ENCODE results near the gene GJB5.

GRCh38 chr1:34803770-34804169 lies 48.9 kb downstream of the GJB5 start:
- no peak for TF ChIP-seq EZH2phosphoT487 (IDR thresholded peaks at IDR 0.05; ENCODE audit: borderline replicate concordance, low read length)
- TF ChIP-seq, protein P1, sequence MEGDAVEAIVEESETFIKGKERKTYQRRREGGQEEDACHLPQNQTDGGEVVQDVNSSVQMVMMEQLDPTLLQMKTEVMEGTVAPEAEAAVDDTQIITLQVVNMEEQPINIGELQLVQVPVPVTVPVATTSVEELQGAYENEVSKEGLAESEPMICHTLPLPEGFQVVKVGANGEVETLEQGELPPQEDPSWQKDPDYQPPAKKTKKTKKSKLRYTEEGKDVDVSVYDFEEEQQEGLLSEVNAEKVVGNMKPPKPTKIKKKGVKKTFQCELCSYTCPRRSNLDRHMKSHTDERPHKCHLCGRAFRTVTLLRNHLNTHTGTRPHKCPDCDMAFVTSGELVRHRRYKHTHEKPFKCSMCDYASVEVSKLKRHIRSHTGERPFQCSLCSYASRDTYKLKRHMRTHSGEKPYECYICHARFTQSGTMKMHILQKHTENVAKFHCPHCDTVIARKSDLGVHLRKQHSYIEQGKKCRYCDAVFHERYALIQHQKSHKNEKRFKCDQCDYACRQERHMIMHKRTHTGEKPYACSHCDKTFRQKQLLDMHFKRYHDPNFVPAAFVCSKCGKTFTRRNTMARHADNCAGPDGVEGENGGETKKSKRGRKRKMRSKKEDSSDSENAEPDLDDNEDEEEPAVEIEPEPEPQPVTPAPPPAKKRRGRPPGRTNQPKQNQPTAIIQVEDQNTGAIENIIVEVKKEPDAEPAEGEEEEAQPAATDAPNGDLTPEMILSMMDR (IDR thresholded peaks at IDR 0.05; ENCODE audit: low read depth, low read length, poor library complexity, severe bottlenecking), result no peak
